HepG2 (cell line): ENCODE measurements around the gene PRSS1. TPM values are rescaled to one million over a fixed set of nuclear protein-coding genes. Genes with fewer than 3 reads are reported as not detected.
A peak's percentile ranks its signal among the peaks of the same experiment; 100 is the strongest.
"Not testable (repeated sequence)": the region's sequence is repeated elsewhere in the genome, so short reads cannot be mapped to it uniquely, and the experiment has no call there.

Experiments used
- ATAC-seq: fragments of 200-7000 bp; cut with Tn5 transposase; 3 replicates; pipeline ENCODE4 v1.9.1; 2020; ENCODE audit warnings: mild to moderate bottlenecking, moderate library complexity
- BruUV-seq: library from RNA; stranded (reverse); fragments of 400-500 nt; replicated peaks from 2 replicates; lab custom pipeline; 2021; lab: Mats Ljungman, UMichigan
- CTCF ChIA-PET: fragments of 300-600 bp; formaldehyde crosslinking; extraction: SDS; loops from one replicate; lab custom pipeline; 2021; ENCODE audit warnings: low total read pairs, inconsistent platforms, low intra/inter-chr PET ratio; lab: Yijun Ruan, JAX
- POLR2A ChIA-PET: fragments of 350-600 bp; sonication (Branson Sonifier 250); formaldehyde crosslinking; loops from one replicate; lab custom pipeline; 2020; ENCODE audit warnings: antibody characterized with exemption, inconsistent platforms; lab: Yijun Ruan, JAX
- DNase-seq: peaks from one replicate; pipeline ENCODE4 v3.0.0-alpha.2; 2015; ENCODE audit warnings: low spot score
- FAIRE-seq: peaks from 3 replicates; lab custom pipeline; 2011; peaks lifted over from hg19 to GRCh38; lab: Jason Lieb, UNC
- H2AFZ ChIP-seq: one replicate; pipeline ENCODE4 v1.6.1; 2011; ENCODE audit warnings: low read length, inconsistent platforms
- H3K27ac ChIP-seq: fragments of 300-600 bp; 3 replicates; pipeline ENCODE4 v1.8.0; 2011; ENCODE audit warnings: mixed run types, mild to moderate bottlenecking, mixed read lengths, low read length, inconsistent platforms; ENCODE audit not compliant: insufficient read depth; ENCODE audit errors: extremely low read length
- H3K27me3 ChIP-seq, 2 experiments: fragments of 200-600 bp in 1 of 2; 2 replicates in 1 of 2; 3 replicates in 1 of 2; pipeline versions ENCODE4 v1.6.0 to v1.8.0; 2011; ENCODE audit warnings: low read length in 2 of 2, mild to moderate bottlenecking in 2 of 2, moderate library complexity in 2 of 2, inconsistent platforms in 1 of 2; ENCODE audit not compliant: insufficient read depth in 2 of 2, control insufficient read depth in 1 of 2
- H3K36me3 ChIP-seq, 2 experiments: fragments of 200-600 bp in 1 of 2; replicated peaks in 1 of 2; 2 replicates in 1 of 2; 3 replicates in 1 of 2; pipeline versions ENCODE4 v1.5.1 to v1.8.0; 2011; ENCODE audit warnings: low read length in 2 of 2, inconsistent platforms in 1 of 2; ENCODE audit not compliant: insufficient read depth in 2 of 2, control insufficient read depth in 1 of 2
- H3K4me1 ChIP-seq: 2 replicates; pipeline ENCODE4 v1.5.1; 2012; ENCODE audit warnings: low read length, inconsistent platforms; ENCODE audit not compliant: insufficient read depth
- H3K4me2 ChIP-seq: 2 replicates; pipeline ENCODE4 v1.6.0; 2011; ENCODE audit warnings: low read depth, low read length, inconsistent platforms
- H3K4me3 ChIP-seq, 3 experiments: fragments of 200-600 bp in 1 of 3; sonication (generic), shearing (Covaris generic) in 1 of 3; replicated peaks in 1 of 3; 2 replicates each; pipeline ENCODE4 v1.5.1; 2011 to 2016; ENCODE audit warnings: low read length in 3 of 3, inconsistent platforms in 2 of 3, low read depth in 2 of 3, mild to moderate bottlenecking in 2 of 3, control low read depth in 1 of 3, mixed read lengths in 1 of 3; ENCODE audit not compliant: insufficient read depth in 1 of 3
- H3K79me2 ChIP-seq: one replicate; pipeline ENCODE4 v1.6.1; 2011; ENCODE audit warnings: low read length, inconsistent platforms; ENCODE audit not compliant: insufficient read depth
- H3K9ac ChIP-seq: 2 replicates; pipeline ENCODE4 v1.6.0; 2011; ENCODE audit warnings: mild to moderate bottlenecking, low read depth, low read length, inconsistent platforms; ENCODE audit not compliant: insufficient read depth
- H3K9me3 ChIP-seq: 2 replicates; pipeline ENCODE4 v1.5.1; 2012; ENCODE audit warnings: mild to moderate bottlenecking, low read length
- H4K20me1 ChIP-seq: 2 replicates; pipeline ENCODE4 v1.6.0; 2011; ENCODE audit warnings: inconsistent platforms, mild to moderate bottlenecking, low read length, moderate library complexity; ENCODE audit not compliant: insufficient read depth
- CREB1 ChIP-seq, 2 experiments: fragments of 450-650 bp in 1 of 2; IDR thresholded peaks; 2 replicates each; pipeline ENCODE4 v1.6.1; 2016 to 2017; ENCODE audit warnings: control low read depth in 1 of 2, mild to moderate bottlenecking in 1 of 2, missing compliant biosample characterization in 1 of 2, missing genetic modification characterization in 1 of 2
- STAG1 ChIP-seq: sonication (generic); formaldehyde crosslinking; IDR thresholded peaks from 2 replicates; pipeline ENCODE4 v1.4.0; 2020; ENCODE audit warnings: missing genetic modification reagents
- ZNF430 ChIP-seq: sonication (generic); formaldehyde crosslinking; IDR thresholded peaks from 2 replicates; pipeline ENCODE4 v1.9.0; 2021; ENCODE audit warnings: mild to moderate bottlenecking, missing genetic modification reagents
- ZNF790 ChIP-seq: sonication (generic); formaldehyde crosslinking; IDR thresholded peaks from 2 replicates; pipeline ENCODE4 v1.8.0; 2022; ENCODE audit warnings: missing genetic modification reagents, mild to moderate bottlenecking, borderline replicate concordance
- WGBS: methylation state at CpG from one replicate; pipeline ENCODE4 v1.1.6; 2017; ENCODE audit warnings: low lambda C conversion rate; 5-methylcytosine and 5-hydroxymethylcytosine counted together
- in situ Hi-C: cut with HindIII; loops from 2 replicates; pipeline ENCODE4 v1.10.0; 2017; ENCODE audit warnings: low pct_unique_long_range_greater_than_20kb; ENCODE audit not compliant: extremely low pct_ligation_motif_present
- intact Hi-C: fragments of 100-400 bp; cut with micrococcal nuclease; formaldehyde crosslinking; loops from one replicate; pipeline ENCODE4 v1.10.0; 2022; ENCODE audit not compliant: unreplicated experiment
- polyA plus RNA-seq, 8 experiments: library from polyadenylated mRNA; depleted of rRNA in 3 of 8; stranded (reverse) in 7 of 8; unstranded in 1 of 8; fragments of >200 nt; fragmentation: Illumina TruSeq in 4 of 8; extraction: Trizol in 4 of 8; gene quantifications; 2 replicates each; pipeline versions ENCODE4 v1.2.1 to v1.2.3, GENCODE V29; 2011 to 2016; ENCODE audit warnings: low read depth in 4 of 8, missing spikeins in 1 of 8, mixed read lengths in 1 of 8; ENCODE audit not compliant: insufficient read depth in 1 of 8
- total RNA-seq, 5 experiments: library from RNA; depleted of rRNA; stranded (reverse); fragments of >200 nt; fragmentation: Illumina TruSeq; extraction: Trizol; gene quantifications; 2 replicates each; pipeline ENCODE4 v1.2.3, GENCODE V29; 2016; ENCODE audit warnings: low read depth in 1 of 5
- TF ChIP-seq, protein P1 (sequence below): IDR thresholded peaks from 2 replicates; pipeline ENCODE4 v1.6.1; 2016; ENCODE audit warnings: low read depth

The PRSS1 gene
- total and polyA plus RNA-seq, 2 of the 13 experiments (the other 11 are each of a cell fraction or from before 2014, with no cell fraction given) = not detected

GRCh38 chr7:142774826-142775225, 25.6 kb downstream of the PRSS1 start:
- POLR2A ChIA-PET = no interaction called here
- ATAC-seq (no peak), FAIRE-seq (no peak), DNase-seq (no peak)
- H3K27me3 ChIP-seq = peaks cover 0 to 4% of the 10 kb centered on the region in 2 experiments; a peak in 1 of 5 replicates
- H3K4me1 ChIP-seq = no peaks in the 10 kb centered on the region
- H3K4me3 ChIP-seq = no peak overlapping the region
- H3K9me3 ChIP-seq = no peaks in the 10 kb centered on the region
- no peaks in the 10 kb centered on the region for H3K36me3 ChIP-seq
- H3K27ac ChIP-seq = no peak overlapping the region
- BruUV-seq = no TSS peak
- no peaks in the 10 kb centered on the region for H3K79me2 ChIP-seq
- H2AFZ ChIP-seq = no peak overlapping the region
- H3K9ac ChIP-seq = no peak overlapping the region
- WGBS = 2% methylated on average over 8 of the region's 8 CpGs
- TF ChIP-seq ZNF430 (CRISPR knock-in tag) (no peak), ZNF790 (CRISPR knock-in tag) (no peak), STAG1 (CRISPR knock-in tag) (no peak), CREB1 (IDR thresholded peaks at IDR 0.05) (0 out of 2 replicates have a peak, but pooled peaks have one; percentile 18), CREB1 (CRISPR knock-in tag; IDR thresholded peaks at IDR 0.05) (no peak)
- TF ChIP-seq, protein P1, sequence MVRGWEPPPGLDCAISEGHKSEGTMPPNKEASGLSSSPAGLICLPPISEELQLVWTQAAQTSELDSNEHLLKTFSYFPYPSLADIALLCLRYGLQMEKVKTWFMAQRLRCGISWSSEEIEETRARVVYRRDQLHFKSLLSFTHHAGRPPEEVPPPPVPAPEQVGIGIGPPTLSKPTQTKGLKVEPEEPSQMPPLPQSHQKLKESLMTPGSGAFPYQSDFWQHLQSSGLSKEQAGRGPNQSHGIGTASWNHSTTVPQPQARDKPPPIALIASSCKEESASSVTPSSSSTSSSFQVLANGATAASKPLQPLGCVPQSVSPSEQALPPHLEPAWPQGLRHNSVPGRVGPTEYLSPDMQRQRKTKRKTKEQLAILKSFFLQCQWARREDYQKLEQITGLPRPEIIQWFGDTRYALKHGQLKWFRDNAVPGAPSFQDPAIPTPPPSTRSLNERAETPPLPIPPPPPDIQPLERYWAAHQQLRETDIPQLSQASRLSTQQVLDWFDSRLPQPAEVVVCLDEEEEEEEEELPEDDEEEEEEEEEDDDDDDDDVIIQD (CRISPR knock-in tag) = no peak
- TF ChIP-seq, all 625 proteins: peak for 1
- in situ Hi-C loops = no loop called here
- Histone ChIP-seq H4K20me1 (no peaks in the 10 kb centered on the region), H3K4me2 (no peak overlapping the region)
- CTCF ChIA-PET = no interaction called here
- intact Hi-C loops = no loop called here

- FAIRE-seq, POLR2A ChIA-PET, H3K9ac ChIP-seq, H3K4me1 ChIP-seq, H3K4me2 ChIP-seq, H2AFZ ChIP-seq, intact Hi-C loops, H3K4me3 ChIP-seq, DNase-seq, H3K36me3 ChIP-seq, H3K27ac ChIP-seq, H3K9me3 ChIP-seq, ATAC-seq, H3K27me3 ChIP-seq, H4K20me1 ChIP-seq, CTCF ChIA-PET, in situ Hi-C loops, H3K79me2 ChIP-seq, BruUV-seq: not testable (repeated sequence)
- WGBS = 31% methylated on average over 6 of the region's 6 CpGs
Measured at GRCh38 chr7:142775351-142776115, 26.3 kb downstream of the PRSS1 start.
